MCF 10A (cell line): ENCODE measurements around the gene CGB3. TPM values are rescaled to one million over a fixed set of nuclear protein-coding genes. Genes with fewer than 3 reads are reported as not detected.

Experiments used
- BruUV-seq: library from RNA; stranded (reverse); fragments of 400-500 nt; replicated peaks from 2 replicates; lab custom pipeline; 2021; lab: Mats Ljungman, UMichigan
- CTCF ChIA-PET: fragments of 300-600 bp; sonication (Branson Sonifier 250); formaldehyde crosslinking; extraction: SDS; loops from one replicate; lab custom pipeline; 2021; ENCODE audit warnings: antibody characterized with exemption, inconsistent platforms; lab: Yijun Ruan, JAX
- POLR2A ChIA-PET: fragments of 300-600, 350-650 bp; sonication (Branson Sonifier 250); formaldehyde crosslinking; extraction: SDS; loops from one replicate; lab custom pipeline; 2020; ENCODE audit warnings: antibody characterized with exemption, inconsistent platforms; lab: Yijun Ruan, JAX
- DNase-seq: peaks from one replicate; pipeline ENCODE4 v3.0.0-alpha.2; 2018; ENCODE audit not compliant: unreplicated experiment
- H3K27ac Mint-ChIP-seq: one replicate; pipeline ENCODE4 v1.8.0; 2022; ENCODE audit warnings: mild to moderate bottlenecking, low read depth, mixed read lengths; ENCODE audit not compliant: unreplicated experiment
- H3K27me3 Mint-ChIP-seq: one replicate; pipeline ENCODE4 v1.8.0; 2022; ENCODE audit warnings: mixed read lengths; ENCODE audit not compliant: insufficient read depth, unreplicated experiment
- H3K36me3 Mint-ChIP-seq: one replicate; pipeline ENCODE4 v1.8.0; 2022; ENCODE audit warnings: mild to moderate bottlenecking, moderate library complexity, mixed read lengths; ENCODE audit not compliant: insufficient read depth, unreplicated experiment
- H3K4me1 Mint-ChIP-seq: one replicate; pipeline ENCODE4 v1.8.0; 2022; ENCODE audit warnings: mixed read lengths; ENCODE audit not compliant: insufficient read depth, unreplicated experiment
- H3K4me3 Mint-ChIP-seq: one replicate; pipeline ENCODE4 v1.8.0; 2022; ENCODE audit warnings: mild to moderate bottlenecking, moderate library complexity, mixed read lengths; ENCODE audit not compliant: unreplicated experiment
- H3K9me3 Mint-ChIP-seq: one replicate; pipeline ENCODE4 v1.8.0; 2022; ENCODE audit warnings: mixed read lengths; ENCODE audit not compliant: unreplicated experiment
- CTCF ChIP-seq: fragments of 200-600 bp; IDR thresholded peaks from one replicate; pipeline ENCODE4 v1.8.0; 2022; ENCODE audit warnings: antibody characterized with exemption, mild to moderate bottlenecking; ENCODE audit not compliant: unreplicated experiment
- intact Hi-C: fragments of 100-400 bp; cut with micrococcal nuclease; formaldehyde crosslinking; loops from 2 replicates; pipeline ENCODE4 v1.14.1; 2022
- total RNA-seq: library from RNA; stranded (reverse); gene quantifications from 2 replicates; pipeline ENCODE4 v1.2.3, GENCODE V29; 2022

Gene CGB3
- total RNA-seq, 1 experiment from 2014 or later, result not detected

GRCh38 chr19:49010453-49010852 is 13.7 kb downstream of the CGB3 start:
- POLR2A ChIA-PET, result interaction anchor here (0.5 to 1.3 kb wide), 3 partner anchors 9 to 187 kb away, joined by 3 to 4 read pairs (median 3); partner anchors contain the start of genes GYS1 and RUVBL2

GRCh38 chr19:49009828-49010227 is 14.3 kb downstream of the CGB3 start:
- Mint-ChIP-seq H3K4me3 (no peak overlapping the region), H3K4me1 (no peaks in the 10 kb centered on the region), H3K27ac (no peak overlapping the region), H3K36me3 (peaks cover 71% of the 10 kb centered on the region), H3K27me3 (no peaks in the 10 kb centered on the region), H3K9me3 (no peaks in the 10 kb centered on the region)
- ChIA-PET POLR2A (interaction anchor here (0.5 to 1.4 kb wide), 4 partner anchors 10 to 188 kb away, joined by 3 to 4 read pairs (median 3); partner anchors contain the start of genes GYS1 and RUVBL2), CTCF (interaction anchor here (0.7 kb wide), 1 partner anchor 214 kb away, joined by 3 read pairs; no protein-coding TSS in a partner anchor)
- no TSS peak for BruUV-seq
- no peak for DNase-seq
- intact Hi-C loops, result no loop called here
- TF ChIP-seq CTCF, result no peak

More at GRCh38 chr19:49010453-49010852, 13.7 kb downstream of the CGB3 start:
- TF ChIP-seq CTCF, result no peak
- Mint-ChIP-seq H3K27ac (no peak overlapping the region), H3K27me3 (no peaks in the 10 kb centered on the region), H3K9me3 (no peaks in the 10 kb centered on the region), H3K36me3 (peaks cover 68% of the 10 kb centered on the region), H3K4me1 (no peaks in the 10 kb centered on the region), H3K4me3 (no peak overlapping the region)
- no TSS peak for BruUV-seq
- no peak for DNase-seq
- CTCF ChIA-PET, result interaction anchor here (0.6 kb wide), 1 partner anchor 336 kb away, joined by 3 read pairs; no protein-coding TSS in a partner anchor
- intact Hi-C loops, result no loop called here

GRCh38 chr19:49006905-49007304 is 17.2 kb downstream of the CGB3 start:
- intact Hi-C loops, result no loop called here
- no TSS peak for BruUV-seq
- ChIA-PET POLR2A (interaction anchor here (1.0 to 3.2 kb wide), 3 partner anchors 12 to 135 kb away, joined by 3 to 13 read pairs (median 5); partner anchors contain the start of genes GYS1, NTF4, PPP1R15A and RUVBL2), CTCF (interaction anchor here (0.5 to 2.9 kb wide), 3 partner anchors 9 to 121 kb away, joined by 3 to 9 read pairs (median 3); no protein-coding TSS in a partner anchor)
- H3K27me3 Mint-ChIP-seq, result no peaks in the 10 kb centered on the region
- H3K27ac Mint-ChIP-seq, result no peak overlapping the region
- DNase-seq, result no peak
- H3K9me3 Mint-ChIP-seq, result no peaks in the 10 kb centered on the region
- H3K4me1 Mint-ChIP-seq, result no peaks in the 10 kb centered on the region
- no peak overlapping the region for H3K4me3 Mint-ChIP-seq
- H3K36me3 Mint-ChIP-seq, result peaks cover 87% of the 10 kb centered on the region
- TF ChIP-seq CTCF, result no peak

- POLR2A ChIA-PET, result no interaction called here
- intact Hi-C loops, result no loop called here
- Mint-ChIP-seq H3K27ac (no peak overlapping the region), H3K4me1 (no peaks in the 10 kb centered on the region), H3K36me3 (peaks cover 81% of the 10 kb centered on the region), H3K4me3 (no peak overlapping the region), H3K27me3 (no peaks in the 10 kb centered on the region), H3K9me3 (no peaks in the 10 kb centered on the region)
- CTCF ChIA-PET, result interaction anchor here (0.9 to 1.0 kb wide), 2 partner anchors 92 to 203 kb away, joined by 3 to 5 read pairs; no protein-coding TSS in a partner anchor
- BruUV-seq, result no TSS peak
- DNase-seq, result no peak
- TF ChIP-seq CTCF, result no peak
Observed at GRCh38 chr19:49004964-49005614, 19.0 kb downstream of the CGB3 start.
